Measurements from ENCODE around the gene SULF2.

SULF2 gene

GRCh38 chr20:47720636-47721427 is 64.4 kb downstream of the SULF2 start:
- Histone ChIP-seq H3K9me3 (ENCODE audit: insufficient read depth, low read depth, low read length) (no peaks in the 10 kb centered on the region), H3K4me2 (ENCODE audit: low read depth, low read length, poor library complexity, severe bottlenecking) (no peak overlapping the region), H3K27me3 (ENCODE audit: insufficient read depth, low read length, poor library complexity, severe bottlenecking) (no peaks in the 10 kb centered on the region), H3K79me2 (ENCODE audit: insufficient read depth, low read length) (no peaks in the 10 kb centered on the region), H3K9me2 (replicated peaks; ENCODE audit: low read depth, low read length) (no peaks in the 10 kb centered on the region), H2AFZ (ENCODE audit: low read length) (no peak overlapping the region), H3K4me1 (ENCODE audit: insufficient read depth, low read length, poor library complexity, severe bottlenecking) (no peaks in the 10 kb centered on the region), H3F3A (ENCODE audit: low read depth) (no peaks in the 10 kb centered on the region), H3K9ac (ENCODE audit: low read depth, low read length, poor library complexity, severe bottlenecking) (no peak overlapping the region), H3K4me3 (ENCODE audit: low read length, poor library complexity, severe bottlenecking) (no peak overlapping the region), H3K36me3 (ENCODE audit: insufficient read depth, low read length) (no peaks in the 10 kb centered on the region), H4K20me1 (ENCODE audit: insufficient read depth, low read length, poor library complexity, severe bottlenecking) (no peaks in the 10 kb centered on the region)
- TF ChIP-seq, protein P1, sequence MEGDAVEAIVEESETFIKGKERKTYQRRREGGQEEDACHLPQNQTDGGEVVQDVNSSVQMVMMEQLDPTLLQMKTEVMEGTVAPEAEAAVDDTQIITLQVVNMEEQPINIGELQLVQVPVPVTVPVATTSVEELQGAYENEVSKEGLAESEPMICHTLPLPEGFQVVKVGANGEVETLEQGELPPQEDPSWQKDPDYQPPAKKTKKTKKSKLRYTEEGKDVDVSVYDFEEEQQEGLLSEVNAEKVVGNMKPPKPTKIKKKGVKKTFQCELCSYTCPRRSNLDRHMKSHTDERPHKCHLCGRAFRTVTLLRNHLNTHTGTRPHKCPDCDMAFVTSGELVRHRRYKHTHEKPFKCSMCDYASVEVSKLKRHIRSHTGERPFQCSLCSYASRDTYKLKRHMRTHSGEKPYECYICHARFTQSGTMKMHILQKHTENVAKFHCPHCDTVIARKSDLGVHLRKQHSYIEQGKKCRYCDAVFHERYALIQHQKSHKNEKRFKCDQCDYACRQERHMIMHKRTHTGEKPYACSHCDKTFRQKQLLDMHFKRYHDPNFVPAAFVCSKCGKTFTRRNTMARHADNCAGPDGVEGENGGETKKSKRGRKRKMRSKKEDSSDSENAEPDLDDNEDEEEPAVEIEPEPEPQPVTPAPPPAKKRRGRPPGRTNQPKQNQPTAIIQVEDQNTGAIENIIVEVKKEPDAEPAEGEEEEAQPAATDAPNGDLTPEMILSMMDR (conservative IDR thresholded peaks at IDR 0.05; ENCODE audit: low read length): no peak
- TF ChIP-seq EZH2phosphoT487 (IDR thresholded peaks at IDR 0.05; ENCODE audit: borderline replicate concordance): no peak

DNA sequence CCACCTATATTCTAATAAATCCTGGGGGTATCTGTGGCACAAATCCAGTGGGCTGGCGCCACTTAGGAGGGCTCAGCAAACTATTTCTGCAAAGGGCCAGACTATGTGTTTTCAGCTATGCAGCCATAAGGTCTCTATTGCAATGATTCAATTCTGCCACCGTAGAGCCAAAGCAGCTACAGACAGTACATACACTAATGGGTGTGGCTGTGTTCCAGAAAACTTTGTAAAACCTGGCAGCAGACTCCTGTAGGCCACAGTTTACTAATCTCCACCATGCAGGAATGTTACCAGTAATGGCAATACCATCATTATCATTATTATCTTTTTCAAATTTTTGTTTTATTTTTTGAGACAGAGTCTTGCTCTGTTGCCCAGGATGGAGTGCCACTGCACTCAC is 65.7 kb downstream of the SULF2 start:
- no peak for TF ChIP-seq EZH2phosphoT487 (IDR thresholded peaks at IDR 0.05; ENCODE audit: borderline replicate concordance)
- TF ChIP-seq, protein P1 (conservative IDR thresholded peaks at IDR 0.05; ENCODE audit: low read length): no peak
- H3K9me3 ChIP-seq (ENCODE audit: insufficient read depth, low read depth, low read length): no peaks in the 10 kb centered on the region
- H3K4me2 ChIP-seq (ENCODE audit: low read depth, low read length, poor library complexity, severe bottlenecking): no peak overlapping the region
- H2AFZ ChIP-seq (ENCODE audit: low read length): no peak overlapping the region
- H4K20me1 ChIP-seq (ENCODE audit: insufficient read depth, low read length, poor library complexity, severe bottlenecking): no peaks in the 10 kb centered on the region
- H3K9ac ChIP-seq (ENCODE audit: low read depth, low read length, poor library complexity, severe bottlenecking): no peak overlapping the region
- no peaks in the 10 kb centered on the region for H3K27me3 ChIP-seq (ENCODE audit: insufficient read depth, low read length, poor library complexity, severe bottlenecking)
- no peaks in the 10 kb centered on the region for H3K36me3 ChIP-seq (ENCODE audit: insufficient read depth, low read length)
- no peaks in the 10 kb centered on the region for H3K79me2 ChIP-seq (ENCODE audit: insufficient read depth, low read length)
- no peaks in the 10 kb centered on the region for H3K9me2 ChIP-seq (replicated peaks; ENCODE audit: low read depth, low read length)
- no peaks in the 10 kb centered on the region for H3K4me1 ChIP-seq (ENCODE audit: insufficient read depth, low read length, poor library complexity, severe bottlenecking)
- H3K4me3 ChIP-seq (ENCODE audit: low read length, poor library complexity, severe bottlenecking): no peak overlapping the region
- no peaks in the 10 kb centered on the region for H3F3A ChIP-seq (ENCODE audit: low read depth)

DNA sequence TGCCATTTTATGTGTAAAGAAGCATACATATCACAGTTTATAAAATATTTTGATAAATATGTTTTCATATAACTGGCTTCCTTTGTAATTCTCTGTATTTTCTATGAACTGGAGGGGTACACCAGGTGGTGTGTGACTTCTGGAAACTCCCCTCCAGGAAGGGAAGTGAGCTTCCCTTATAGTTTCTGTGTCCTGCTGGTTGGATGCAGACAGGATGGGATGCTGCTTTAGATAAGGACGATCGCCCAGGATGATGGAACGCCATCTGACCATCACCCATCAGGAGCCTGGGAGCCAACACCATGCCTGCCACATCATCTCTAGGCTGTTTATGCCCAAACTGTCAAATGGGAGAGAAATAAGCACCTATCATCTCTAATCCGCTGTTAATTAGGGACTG is 66.1 kb downstream of the SULF2 start:
- Histone ChIP-seq H3K79me2 (ENCODE audit: insufficient read depth, low read length) (no peaks in the 10 kb centered on the region), H3K27me3 (ENCODE audit: insufficient read depth, low read length, poor library complexity, severe bottlenecking) (no peaks in the 10 kb centered on the region), H3K36me3 (ENCODE audit: insufficient read depth, low read length) (no peaks in the 10 kb centered on the region), H4K20me1 (ENCODE audit: insufficient read depth, low read length, poor library complexity, severe bottlenecking) (no peaks in the 10 kb centered on the region), H3K4me1 (ENCODE audit: insufficient read depth, low read length, poor library complexity, severe bottlenecking) (no peaks in the 10 kb centered on the region), H2AFZ (ENCODE audit: low read length) (no peak overlapping the region), H3K9me3 (ENCODE audit: insufficient read depth, low read depth, low read length) (no peaks in the 10 kb centered on the region), H3K4me2 (ENCODE audit: low read depth, low read length, poor library complexity, severe bottlenecking) (no peak overlapping the region), H3K9ac (ENCODE audit: low read depth, low read length, poor library complexity, severe bottlenecking) (no peak overlapping the region), H3K4me3 (ENCODE audit: low read length, poor library complexity, severe bottlenecking) (no peak overlapping the region), H3K9me2 (replicated peaks; ENCODE audit: low read depth, low read length) (no peaks in the 10 kb centered on the region), H3F3A (ENCODE audit: low read depth) (no peaks in the 10 kb centered on the region)
- TF ChIP-seq, protein P1 (conservative IDR thresholded peaks at IDR 0.05; ENCODE audit: low read length): no peak
- TF ChIP-seq EZH2phosphoT487 (IDR thresholded peaks at IDR 0.05; ENCODE audit: borderline replicate concordance): no peak
